Sciatic nerve (tissue), 2 donors: ENCODE data around the gene OR5AR1. TPM values are rescaled to one million over a fixed set of nuclear protein-coding genes. Genes with fewer than 3 reads are reported as not detected.
"Not testable (repeated sequence)": the region's sequence is repeated elsewhere in the genome, so short reads cannot be mapped to it uniquely, and the experiment has no call there.

Experiments
- ATAC-seq: fragments of 200-7000 bp; cut with Tn5 transposase; one replicate; pipeline ENCODE4 v1.9.1; 2020; ENCODE audit warnings: mild to moderate bottlenecking, moderate library complexity
- DNase-seq: peaks from one replicate; pipeline ENCODE4 v3.0.0-alpha.2; 2020; ENCODE audit warnings: low spot score
- intact Hi-C: fragments of 100-400 bp; cut with DNase I; formaldehyde crosslinking; loops from one replicate; pipeline ENCODE4 v1.14.2; 2022
- total RNA-seq: library from RNA; stranded (reverse); fragmentation: NEBNext Ultra II Directional; extraction: Animal tissue kit (Norgen Biotek cat#: 25700); gene quantifications from one replicate; pipeline ENCODE4 v1.2.1, GENCODE V29; 2021
- donor health status: DM: no; HTN: no; CAD: no.
- donor health status: DM: no; HTN: no; CAD: no.

Gene OR5AR1
- total RNA-seq, result not detected

GRCh38 chr11:56663386-56663785, at the start of gene OR5AR1:
TSS of gene OR5AR1 (plus strand) at chr11:56663686. CDS start at chr11:56663686, 0 bp downstream.
- ATAC-seq (no peak), DNase-seq (no peak)
- intact Hi-C loops, result no loop called here

- intact Hi-C loops, result no loop called here
- no peak for ATAC-seq
- DNase-seq, result no peak
Observed at GRCh38 chr11:56624661-56625110, 38.8 kb upstream of the OR5AR1 start.

- ATAC-seq (no peak), DNase-seq (no peak)
- intact Hi-C loops, result no loop called here
Observed at GRCh38 chr11:56625946-56626345, 37.5 kb upstream of the OR5AR1 start.

DNA sequence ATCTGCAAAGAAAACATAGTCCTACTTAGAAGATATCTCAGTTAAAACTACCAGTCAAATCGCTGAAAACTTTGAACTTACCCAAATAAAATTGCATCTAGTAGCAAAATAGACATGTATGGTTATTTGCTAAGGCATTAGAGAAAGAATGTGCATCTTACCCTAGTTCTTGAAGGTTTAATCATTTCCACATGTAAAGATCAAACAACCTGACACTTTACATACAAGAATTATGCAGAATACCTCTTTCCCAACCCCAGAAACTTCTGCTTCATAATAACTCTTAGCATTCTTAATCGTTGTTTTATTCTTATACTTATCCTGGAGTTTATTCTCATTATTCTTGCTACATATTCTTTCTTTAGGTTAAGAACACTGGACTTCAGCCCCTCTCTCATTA, 31.2 kb upstream of the OR5AR1 start:
- intact Hi-C loops, result no loop called here
- no peak for DNase-seq
- ATAC-seq, result no peak

DNA sequence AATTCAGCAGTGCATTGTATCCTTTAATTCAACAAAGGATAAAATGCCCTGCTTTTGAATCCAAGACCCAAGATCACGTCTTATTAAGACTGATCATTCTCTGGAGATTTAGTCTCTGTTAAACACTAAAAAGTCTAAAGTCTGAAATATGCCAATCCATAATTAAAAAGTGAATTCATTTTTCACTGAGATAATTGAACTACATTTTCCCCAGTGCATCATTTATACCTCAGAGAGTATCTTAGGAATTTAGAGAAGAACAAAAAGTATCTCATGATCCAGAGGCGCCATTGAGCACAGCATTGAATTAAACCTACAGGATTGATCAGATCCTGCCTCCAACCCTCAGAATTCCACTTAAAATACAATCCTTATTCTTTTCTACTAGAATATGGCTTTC, 26.6 kb upstream of the OR5AR1 start:
- no peak for DNase-seq
- intact Hi-C loops, result no loop called here
- ATAC-seq, result no peak

- no peak for DNase-seq
- intact Hi-C loops, result no loop called here
- no peak for ATAC-seq
Observed at GRCh38 chr11:56637500-56637899, 26.0 kb upstream of the OR5AR1 start.

- ATAC-seq (no peak), DNase-seq (no peak)
- intact Hi-C loops, result no loop called here
Observed at GRCh38 chr11:56642339-56642738, 21.1 kb upstream of the OR5AR1 start, which contains the start of gene OR5AP2. TSS of gene OR5AP2 (minus strand) at chr11:56642439. CDS start at chr11:56642439, 0 bp downstream.

- ATAC-seq, result no peak
- intact Hi-C loops, result no loop called here
- DNase-seq, result no peak
Observed at GRCh38 chr11:56659755-56660154, 3.7 kb upstream of the OR5AR1 start.

DNA sequence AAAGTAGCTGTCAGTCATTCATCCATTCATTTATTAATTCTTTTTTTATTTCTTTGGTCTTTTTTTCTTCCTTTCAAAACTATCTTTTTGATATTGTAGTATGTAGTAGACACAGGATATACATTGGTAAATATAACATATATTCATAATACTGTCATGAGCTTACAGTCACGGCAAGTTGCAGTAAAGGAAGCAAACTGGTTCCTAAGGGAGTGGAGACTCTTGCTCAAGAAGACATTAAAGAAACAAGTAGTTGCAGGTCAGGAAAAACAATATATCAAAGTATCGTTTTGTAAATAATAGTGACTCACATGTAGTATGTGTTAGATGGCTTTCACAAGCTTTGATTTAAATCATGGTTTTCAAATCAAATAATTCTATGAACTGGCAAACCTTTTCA, 7.5 kb downstream of the OR5AR1 start:
- ATAC-seq (no peak), DNase-seq (no peak)
- intact Hi-C loops, result no loop called here

DNA sequence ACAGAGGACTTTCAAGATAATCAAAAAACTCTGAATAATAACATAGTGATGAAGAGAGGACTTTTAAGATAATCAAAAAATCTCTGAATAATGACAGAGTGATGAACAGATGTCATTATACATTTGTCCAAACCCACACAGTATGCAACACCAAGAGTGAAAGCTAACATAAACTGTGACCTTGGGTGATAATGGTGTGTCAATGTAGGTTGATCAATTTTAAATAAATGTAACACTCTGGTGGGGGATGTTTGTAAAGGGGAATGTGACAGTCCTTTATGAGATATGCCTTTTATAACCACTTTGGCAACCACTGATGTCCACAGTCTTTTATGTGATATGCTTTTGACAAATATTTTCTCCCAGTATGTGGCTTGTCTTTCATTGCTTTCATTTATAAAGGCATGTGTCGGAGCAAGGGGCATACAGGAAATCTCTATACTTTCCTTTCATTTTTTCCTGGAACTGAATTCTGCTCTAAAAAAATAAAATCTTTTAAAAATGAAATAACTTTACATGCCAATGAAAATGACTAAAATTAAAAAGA, 25.1 kb downstream of the OR5AR1 start:
- intact Hi-C loops, result no loop called here
- ATAC-seq (no peak), DNase-seq (no peak)

GRCh38 chr11:56691179-56691578, 27.7 kb downstream of the OR5AR1 start:
- ATAC-seq, intact Hi-C loops, DNase-seq: not testable (repeated sequence)

DNA sequence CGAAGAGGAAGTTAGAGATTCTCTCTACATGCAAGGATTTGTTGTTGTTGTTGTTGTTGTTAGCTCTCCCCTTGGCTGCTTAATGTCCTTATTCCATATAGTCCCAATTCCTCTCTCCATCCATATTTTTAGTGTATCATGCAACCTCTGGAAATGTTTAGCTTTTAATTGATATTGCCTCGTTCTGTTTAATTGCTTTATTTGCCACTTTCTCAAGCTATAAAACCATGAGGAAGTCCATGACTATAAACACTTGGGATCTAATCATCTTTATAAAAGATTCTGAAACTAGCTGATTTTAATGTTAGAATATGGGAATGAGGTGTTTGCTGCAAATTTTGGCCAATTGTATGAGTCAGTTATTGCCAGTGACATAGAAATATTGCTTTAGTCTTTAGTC, 29.9 kb downstream of the OR5AR1 start:
- no peak for ATAC-seq
- intact Hi-C loops, result no loop called here
- no peak for DNase-seq

DNA sequence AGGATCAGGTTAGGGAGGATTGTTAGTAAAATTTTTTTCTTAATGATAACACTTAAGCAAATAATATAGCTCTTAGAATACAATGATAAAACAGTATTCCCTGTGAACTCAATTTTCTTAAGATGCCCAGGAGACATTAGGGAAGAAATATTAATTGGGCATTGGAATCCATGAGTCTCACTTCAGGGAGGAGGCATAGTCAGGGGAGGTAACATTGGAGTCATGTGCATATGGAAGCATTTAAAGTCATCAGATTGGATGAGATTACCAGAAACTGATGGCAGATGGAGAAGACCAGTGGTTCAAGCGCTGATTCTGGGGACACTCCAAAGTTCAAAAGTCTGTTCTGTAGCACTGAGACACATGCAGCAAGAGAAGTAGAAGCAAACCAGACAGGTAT, 35.3 kb downstream of the OR5AR1 start, which contains the start of gene OR9G1:
Gene OR9G1, plus strand, starts transcription at position 301 of the 400 bp plus-strand sequence. CDS start 1,293 bp downstream, outside the sequence.
- no peak for ATAC-seq
- intact Hi-C loops, result no loop called here
- DNase-seq, result no peak

GRCh38 chr11:56700242-56700913, 36.9 kb downstream of the OR5AR1 start:
- intact Hi-C loops, result no loop called here
- peak; percentile 28 for ATAC-seq
- no peak for DNase-seq

DNA sequence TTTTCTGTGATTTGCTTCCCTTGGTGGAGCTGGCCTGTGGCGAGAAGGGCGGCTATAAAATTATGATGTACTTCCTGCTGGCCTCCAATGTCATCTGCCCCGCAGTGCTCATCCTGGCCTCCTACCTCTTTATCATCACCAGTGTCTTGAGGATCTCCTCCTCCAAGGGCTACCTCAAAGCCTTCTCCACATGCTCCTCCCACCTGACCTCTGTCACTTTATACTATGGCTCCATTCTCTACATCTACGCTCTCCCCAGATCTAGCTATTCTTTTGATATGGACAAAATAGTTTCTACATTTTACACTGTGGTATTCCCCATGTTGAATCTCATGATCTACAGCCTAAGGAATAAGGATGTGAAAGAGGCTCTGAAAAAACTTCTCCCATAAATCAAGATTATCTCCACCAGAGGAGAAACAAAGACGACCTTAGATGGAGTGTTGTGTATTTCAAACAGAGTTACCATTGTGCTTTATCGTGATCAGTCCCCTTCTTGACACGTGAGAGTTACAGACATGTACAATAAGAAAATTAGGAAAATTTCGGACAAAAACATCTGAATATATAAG, 37.5 kb downstream of the OR5AR1 start:
- ATAC-seq (peak; percentile 28), DNase-seq (no peak)
- intact Hi-C loops, result no loop called here

DNA sequence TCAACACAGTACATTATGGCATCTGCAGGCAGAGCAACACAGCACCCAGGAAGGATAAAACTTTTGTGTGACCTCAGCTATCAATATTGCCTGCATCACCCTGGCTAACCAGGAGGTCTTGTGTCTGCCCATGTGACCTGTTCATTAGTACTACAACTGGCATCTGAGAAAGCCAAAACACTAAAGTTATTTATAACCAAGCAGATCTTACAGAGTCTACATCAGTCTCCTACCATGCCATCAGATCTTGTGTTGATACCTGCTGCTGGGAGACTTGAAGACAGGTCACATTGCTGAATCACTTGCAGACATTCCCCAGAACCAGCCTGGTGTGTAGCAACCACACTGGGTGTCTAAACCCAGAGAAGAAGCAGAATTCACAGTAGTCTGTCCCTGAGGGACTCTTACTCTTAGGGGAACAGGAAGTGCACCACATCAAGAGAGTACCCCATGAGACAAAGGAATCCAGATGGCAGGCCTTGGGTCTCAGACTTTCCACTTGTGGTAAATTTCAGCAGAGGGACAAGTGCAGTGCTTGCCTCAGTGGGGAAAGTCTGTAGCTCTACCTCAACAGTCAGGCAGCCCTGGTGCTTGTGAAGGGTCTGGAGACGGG, 42.4 kb downstream of the OR5AR1 start:
- DNase-seq, result no peak
- no peak for ATAC-seq
- intact Hi-C loops, result no loop called here

DNA sequence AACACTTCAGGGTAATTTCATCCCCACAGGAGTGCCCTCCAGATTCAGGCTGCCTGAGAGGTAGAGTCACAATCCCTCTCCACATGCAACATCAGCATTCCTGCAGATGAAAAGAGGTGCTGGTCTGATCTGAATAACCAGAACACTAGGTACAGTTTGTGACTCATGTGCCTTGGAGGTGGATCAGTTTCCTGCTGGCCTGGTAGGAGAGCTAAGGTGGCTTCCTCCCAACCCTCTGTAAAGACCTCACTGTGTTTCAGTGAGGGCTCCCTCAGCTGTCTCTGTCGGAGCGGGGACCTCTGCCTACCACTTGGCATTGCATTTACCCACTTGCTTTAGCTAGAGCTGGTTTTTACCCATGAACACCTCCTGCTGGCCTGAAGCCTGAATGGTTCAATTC, 43.0 kb downstream of the OR5AR1 start:
- intact Hi-C loops, result no loop called here
- ATAC-seq, result no peak
- DNase-seq, result no peak

DNA sequence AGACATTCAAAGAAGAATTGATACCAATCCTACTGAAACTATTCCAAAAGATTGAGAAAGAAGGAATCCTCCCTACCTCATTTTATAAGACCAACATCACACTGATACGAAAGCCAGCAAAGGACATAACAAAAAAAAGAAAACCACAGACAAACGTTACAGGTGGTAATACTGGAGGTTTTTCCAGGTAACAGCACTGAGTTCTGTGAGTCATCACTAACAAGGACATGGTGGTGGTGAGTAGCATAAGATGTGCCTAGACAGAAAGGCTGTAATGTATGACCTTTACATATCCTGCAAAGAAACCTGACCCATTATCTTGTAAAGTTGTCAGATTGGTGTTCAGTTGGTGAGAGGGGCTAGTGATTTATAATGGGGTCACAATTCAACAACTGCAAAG, 50.7 kb downstream of the OR5AR1 start:
- ATAC-seq, result no peak
- intact Hi-C loops, result no loop called here
- DNase-seq, result no peak
